ENCODE results near the gene RIPK3.
"Not testable (repeated sequence)": the region's sequence is repeated elsewhere in the genome, so short reads cannot be mapped to it uniquely, and the experiment has no call there.

The RIPK3 gene

GRCh38 chr14:24338843-24339242, 948 bp downstream of the RIPK3 start:
- H3K4me1 Mint-ChIP-seq = peaks cover 44% of the 10 kb centered on the region
- H3K27ac Mint-ChIP-seq = peak overlapping the region; percentile 92
- peaks cover 32% of the 10 kb centered on the region for H3K36me3 Mint-ChIP-seq
- peak overlapping the region; percentile 86 for H3K4me3 Mint-ChIP-seq
- no peak for ATAC-seq
- no peaks in the 10 kb centered on the region for H3K9me3 Mint-ChIP-seq
- H3K27me3 Mint-ChIP-seq = peaks cover 17% of the 10 kb centered on the region

GRCh38 chr14:24337824-24338175, 2.0 kb downstream of the RIPK3 start:
- H3K4me3 Mint-ChIP-seq = no peak overlapping the region
- H3K27ac Mint-ChIP-seq = no peak overlapping the region
- ATAC-seq = no peak
- H3K9me3 Mint-ChIP-seq = no peaks in the 10 kb centered on the region
- H3K36me3 Mint-ChIP-seq = peaks cover 32% of the 10 kb centered on the region
- H3K27me3 Mint-ChIP-seq = peaks cover 27% of the 10 kb centered on the region
- peaks cover 54% of the 10 kb centered on the region for H3K4me1 Mint-ChIP-seq

GRCh38 chr14:24337144-24337823, 2.5 kb downstream of the RIPK3 start:
- Mint-ChIP-seq H3K27ac (no peak overlapping the region), H3K9me3 (no peaks in the 10 kb centered on the region), H3K4me1 (peaks cover 59% of the 10 kb centered on the region), H3K27me3 (peaks cover 32% of the 10 kb centered on the region), H3K36me3 (peaks cover 32% of the 10 kb centered on the region), H3K4me3 (no peak overlapping the region)
- ATAC-seq = no peak

GRCh38 chr14:24335461-24336171, 4.2 kb downstream of the RIPK3 start:
- no peak overlapping the region for H3K4me3 Mint-ChIP-seq
- peaks cover 69% of the 10 kb centered on the region for H3K4me1 Mint-ChIP-seq

GRCh38 chr14:24334431-24335291, 5.1 kb downstream of the RIPK3 start, which contains the start of gene ADCY4:
Gene ADCY4, minus strand, starts transcription at chr14:24335071. Its CDS starts 419 bp downstream, at chr14:24334652.
- Mint-ChIP-seq H3K4me3 (peak within 1 kb of the TSS; percentile 33), H3K27ac (no peak within 1 kb of the TSS), H3K9me3 (no peaks in the 10 kb centered on the region), H3K27me3 (peaks cover 36% of the 10 kb centered on the region), H3K4me1 (peaks cover 64% of the 10 kb centered on the region), H3K36me3 (peaks cover 32% of the 10 kb centered on the region)
- ATAC-seq = peak; percentile 46

More at GRCh38 chr14:24335461-24336171, 4.2 kb downstream of the RIPK3 start:
- Mint-ChIP-seq H3K9me3 (no peaks in the 10 kb centered on the region), H3K27me3 (peaks cover 36% of the 10 kb centered on the region), H3K36me3 (peaks cover 32% of the 10 kb centered on the region), H3K27ac (no peak overlapping the region)
- no peak for ATAC-seq

- Mint-ChIP-seq H3K27ac (peak overlapping the region; percentile 75), H3K4me1 (peaks cover 58% of the 10 kb centered on the region), H3K4me3 (peak overlapping the region; percentile 84), H3K36me3 (peaks cover 22% of the 10 kb centered on the region), H3K9me3 (no peaks in the 10 kb centered on the region), H3K27me3 (peaks cover 44% of the 10 kb centered on the region)
- ATAC-seq = peak; percentile 93
These were observed 7.4 kb downstream of the RIPK3 start for GRCh38 chr14:24332268-24332993.

- Mint-ChIP-seq H3K9me3 (no peaks in the 10 kb centered on the region), H3K4me1 (peaks cover 60% of the 10 kb centered on the region), H3K36me3 (peaks cover 15% of the 10 kb centered on the region)
These were observed 8.0 kb downstream of the RIPK3 start for GRCh38 chr14:24331731-24332267.

GRCh38 chr14:24330973-24331674, 8.7 kb downstream of the RIPK3 start:
- Mint-ChIP-seq H3K4me1 (peaks cover 60% of the 10 kb centered on the region), H3K27me3 (peaks cover 44% of the 10 kb centered on the region), H3K36me3 (peaks cover 9% of the 10 kb centered on the region), H3K4me3 (no peak overlapping the region), H3K27ac (no peak overlapping the region), H3K9me3 (no peaks in the 10 kb centered on the region)
- no peak for ATAC-seq

More at GRCh38 chr14:24331731-24332267, 8.0 kb downstream of the RIPK3 start:
- Mint-ChIP-seq H3K27ac (peak overlapping the region; percentile 75), H3K4me3 (peak overlapping the region; percentile 84), H3K27me3 (peaks cover 44% of the 10 kb centered on the region)
- no peak for ATAC-seq

GRCh38 chr14:24329736-24330135, 10.1 kb downstream of the RIPK3 start:
- Mint-ChIP-seq H3K27ac (no peak overlapping the region), H3K4me3 (no peak overlapping the region), H3K36me3 (no peaks in the 10 kb centered on the region), H3K9me3 (no peaks in the 10 kb centered on the region), H3K4me1 (peaks cover 53% of the 10 kb centered on the region), H3K27me3 (peaks cover 36% of the 10 kb centered on the region)
- no peak for ATAC-seq

GRCh38 chr14:24329073-24329663, 10.6 kb downstream of the RIPK3 start:
- ATAC-seq = no peak

GRCh38 chr14:24327914-24328313, 11.9 kb downstream of the RIPK3 start:
- not testable (repeated sequence) for H3K27ac Mint-ChIP-seq, H3K9me3 Mint-ChIP-seq, H3K4me3 Mint-ChIP-seq, H3K36me3 Mint-ChIP-seq, ATAC-seq
- Mint-ChIP-seq H3K4me1 (peaks cover 36% of the 10 kb centered on the region), H3K27me3 (peaks cover 18% of the 10 kb centered on the region)

More at GRCh38 chr14:24329073-24329663, 10.6 kb downstream of the RIPK3 start:
- Mint-ChIP-seq H3K36me3 (no peaks in the 10 kb centered on the region), H3K4me1 (peaks cover 47% of the 10 kb centered on the region), H3K27me3 (peaks cover 30% of the 10 kb centered on the region), H3K4me3 (no peak overlapping the region), H3K9me3 (no peaks in the 10 kb centered on the region), H3K27ac (no peak overlapping the region)

GRCh38 chr14:24327303-24327702, 12.5 kb downstream of the RIPK3 start:
- H3K27me3 Mint-ChIP-seq = peaks cover 18% of the 10 kb centered on the region
- peaks cover 30% of the 10 kb centered on the region for H3K4me1 Mint-ChIP-seq
- no peak for ATAC-seq
- H3K27ac Mint-ChIP-seq = no peak overlapping the region
- H3K36me3 Mint-ChIP-seq = no peaks in the 10 kb centered on the region
- H3K9me3 Mint-ChIP-seq = no peaks in the 10 kb centered on the region
- no peak overlapping the region for H3K4me3 Mint-ChIP-seq

GRCh38 chr14:24325963-24326362, 13.8 kb downstream of the RIPK3 start:
- no peaks in the 10 kb centered on the region for H3K9me3 Mint-ChIP-seq
- ATAC-seq = no peak
- H3K27ac Mint-ChIP-seq = no peak overlapping the region
- peaks cover 15% of the 10 kb centered on the region for H3K27me3 Mint-ChIP-seq
- H3K4me1 Mint-ChIP-seq = peaks cover 20% of the 10 kb centered on the region
- no peaks in the 10 kb centered on the region for H3K36me3 Mint-ChIP-seq
- H3K4me3 Mint-ChIP-seq = no peak overlapping the region

Data from stimulated activated memory B cell treated with anti-CD40 and anti-IgM and Interleukin-4, amounts not matched to agents 10 μg/mL and 1 μg/mL and 100 μg/mL, for 72 hours (primary cell).